Fibroblast of upper back skin (primary cell): ENCODE measurements around the gene DMWD.

Source experiments
- DNase-seq: peaks from one replicate; pipeline ENCODE4 v3.0.0-alpha.2; 2013

The DMWD gene

DNA sequence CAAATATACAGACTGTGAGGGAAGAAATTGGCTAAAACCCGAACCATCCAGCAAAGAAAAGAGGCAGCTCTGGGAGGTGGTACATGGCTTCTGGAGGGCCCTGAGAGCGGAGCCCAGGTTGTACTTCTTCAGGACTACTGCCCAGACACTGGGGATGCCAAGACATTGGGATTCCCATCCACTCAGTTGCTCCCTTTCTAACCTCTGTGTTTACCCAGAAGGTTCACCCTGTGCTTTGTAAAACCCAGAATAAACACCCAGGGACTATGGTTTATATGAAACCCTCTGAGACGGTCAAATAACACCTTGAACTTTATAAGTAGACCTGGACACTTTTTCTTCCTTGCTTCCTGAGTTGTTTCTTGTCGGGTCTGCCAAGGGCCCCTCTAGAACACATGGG, 49.7 kb downstream of the DMWD start:
- no peak for DNase-seq

DNA sequence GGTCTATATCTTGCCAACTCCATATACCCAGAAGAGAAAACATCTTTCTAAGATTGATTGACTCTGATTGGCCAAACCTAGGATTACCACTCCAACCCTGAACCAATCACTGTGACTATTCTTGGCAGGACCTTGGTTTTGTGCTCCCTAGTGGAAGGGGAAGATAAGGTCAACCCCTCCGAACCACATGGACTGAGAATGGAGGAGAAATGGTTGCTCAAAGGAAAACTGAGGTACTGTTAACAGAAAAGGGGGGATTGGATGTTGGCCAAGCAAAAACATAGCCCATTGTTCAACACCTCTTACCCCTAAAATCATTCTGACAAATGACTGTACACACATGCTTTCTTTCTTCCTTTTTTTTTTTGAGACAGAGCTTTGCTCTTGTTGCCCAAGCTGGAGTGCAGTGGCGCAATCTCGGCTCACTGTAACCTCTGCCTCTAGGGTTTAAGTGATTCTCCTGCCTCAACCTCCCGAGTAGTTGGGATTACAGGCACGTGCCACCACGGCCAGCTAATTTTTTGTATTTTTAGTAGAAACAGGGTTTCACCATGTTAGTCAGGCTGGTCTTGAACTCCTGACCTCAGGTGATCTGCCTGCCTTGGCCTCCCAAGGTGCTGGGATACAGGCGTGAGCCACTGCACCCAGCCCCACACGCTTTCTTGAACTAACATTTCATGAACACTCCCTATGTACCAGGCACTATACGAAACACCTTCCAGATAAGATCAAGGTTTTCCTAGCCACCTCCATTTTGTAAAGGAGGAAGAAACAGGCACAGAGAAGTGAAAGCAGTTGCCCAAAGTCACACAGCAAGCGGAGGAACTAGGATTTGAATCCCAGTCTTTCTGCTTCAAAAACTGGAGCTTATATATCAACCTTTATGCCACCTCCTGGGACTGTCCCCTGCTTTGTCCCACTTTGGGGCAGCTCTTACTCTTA, 52.9 kb downstream of the DMWD start:
- no peak for DNase-seq

DNA sequence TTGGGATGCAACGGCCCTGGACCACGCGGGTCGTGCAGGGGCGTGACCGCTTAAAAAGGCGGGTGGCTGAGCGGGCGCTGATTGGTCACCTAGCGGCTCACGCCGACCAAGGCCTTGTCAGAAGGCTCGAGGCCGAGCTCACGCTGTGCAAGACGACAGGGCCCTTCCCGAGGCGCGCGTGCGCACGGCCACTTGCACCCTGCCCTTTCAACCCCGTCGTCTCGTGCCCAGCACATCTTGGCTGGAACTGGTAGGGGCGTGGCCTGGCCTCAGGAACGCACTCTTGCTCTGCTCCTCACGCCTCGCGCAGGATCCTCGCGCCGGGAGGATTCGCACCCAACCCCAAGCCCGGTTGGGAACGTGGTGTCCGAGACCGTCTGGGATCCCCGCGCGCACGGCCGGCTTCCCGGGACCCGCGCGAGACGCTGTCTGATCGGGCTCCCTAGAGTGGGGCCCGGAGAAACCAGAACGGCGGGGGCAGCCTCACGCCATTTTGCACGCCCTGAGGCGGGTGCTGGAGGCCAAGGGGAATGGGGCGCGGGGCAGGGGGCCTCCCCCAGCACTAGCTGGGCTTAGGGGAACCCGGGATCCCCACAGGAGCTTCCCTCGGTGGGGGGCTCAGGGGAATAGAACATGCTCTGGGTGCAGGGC, 59.4 kb downstream of the DMWD start, which contains the start of gene MEIOSIN:
TSS of gene MEIOSIN (plus strand) at position 280 of the 651 bp plus-strand sequence. CDS start 1,938 bp downstream, outside the sequence.
- no peak for DNase-seq
